SK-N-SH (cell line): ENCODE measurements around the gene MYO7A. TPM values are rescaled to one million over a fixed set of nuclear protein-coding genes. Genes with fewer than 3 reads are reported as not detected.

Experiments
- CTCF ChIA-PET: fragments of 300-600, 350-600 bp; formaldehyde crosslinking; extraction: SDS; loops from one replicate; lab custom pipeline; 2021; lab: Yijun Ruan, JAX
- POLR2A ChIA-PET: fragments of 350-600 bp; sonication (Branson Sonifier 250); formaldehyde crosslinking; extraction: SDS; loops from one replicate; lab custom pipeline; 2020; ENCODE audit warnings: antibody characterized with exemption, inconsistent platforms; lab: Yijun Ruan, JAX
- DNase-seq: peaks from one replicate; pipeline ENCODE4 v3.0.0; 2012
- H2AFZ ChIP-seq: fragments of 200-600 bp; sonication (generic); 2 replicates; pipeline ENCODE4 v1.8.1; 2016; ENCODE audit warnings: antibody characterized with exemption, mild to moderate bottlenecking, low read depth
- H3F3A ChIP-seq: fragments of 200-600 bp; sonication (generic); replicated peaks from 2 replicates; pipeline ENCODE3; 2016; ENCODE audit warnings: antibody characterized with exemption, mild to moderate bottlenecking; ENCODE audit not compliant: insufficient read depth
- H3K27ac ChIP-seq, 2 experiments: fragments of 200-500 bp in 1 of 2; fragments of 200-600 bp in 1 of 2; sonication (Bioruptor generic) in 1 of 2; sonication (generic), shearing (Covaris generic) in 1 of 2; 2 replicates each; pipeline versions ENCODE4 v1.5.1 to v1.6.1; 2014 to 2016; ENCODE audit warnings: low read depth in 2 of 2, inconsistent platforms in 1 of 2, low read length in 1 of 2, mild to moderate bottlenecking in 1 of 2, mixed read lengths in 1 of 2
- H3K27me3 ChIP-seq: fragments of 200-600 bp; sonication (generic), shearing (Covaris generic); 2 replicates; pipeline ENCODE4 v1.6.1; 2016; ENCODE audit warnings: mixed run types; ENCODE audit not compliant: insufficient read depth
- H3K36me3 ChIP-seq, 2 experiments: fragments of 200-500 bp in 1 of 2; fragments of 200-600 bp in 1 of 2; sonication (Bioruptor generic) in 1 of 2; sonication (generic) in 1 of 2; replicated peaks in 1 of 2; 2 replicates each; pipeline versions ENCODE3 to v1.5.1; 2014 to 2016; ENCODE audit warnings: low read length in 1 of 2, mild to moderate bottlenecking in 1 of 2; ENCODE audit not compliant: insufficient read depth in 2 of 2, control insufficient read depth in 1 of 2
- H3K4me1 ChIP-seq, 2 experiments: fragments of 200-500 bp in 1 of 2; fragments of 200-600 bp in 1 of 2; sonication (Bioruptor generic) in 1 of 2; sonication (generic), shearing (Covaris generic) in 1 of 2; 2 replicates each; pipeline versions ENCODE4 v1.5.1 to v1.6.1; 2014 to 2016; ENCODE audit warnings: low read depth in 1 of 2, low read length in 1 of 2, mixed run types in 1 of 2; ENCODE audit not compliant: insufficient read depth in 2 of 2, control insufficient read depth in 1 of 2
- H3K4me2 ChIP-seq: fragments of 200-600 bp; sonication (generic), shearing (Covaris generic); 2 replicates; pipeline ENCODE4 v1.6.1; 2017; ENCODE audit warnings: mixed run types
- H3K4me3 ChIP-seq, 2 experiments: fragments of 200-500 bp in 1 of 2; fragments of 200-600 bp in 1 of 2; sonication (Bioruptor generic) in 1 of 2; sonication (generic), shearing (Covaris generic) in 1 of 2; 2 replicates each; pipeline versions ENCODE4 v1.5.1 to v1.8.1; 2014 to 2016; ENCODE audit warnings: low read depth in 2 of 2, inconsistent platforms in 1 of 2, low read length in 1 of 2, mild to moderate bottlenecking in 1 of 2, mixed read lengths in 1 of 2, moderate library complexity in 1 of 2
- H3K79me2 ChIP-seq: fragments of 200-600 bp; sonication (generic); 2 replicates; pipeline ENCODE4 v1.8.1; 2017; ENCODE audit warnings: mild to moderate bottlenecking; ENCODE audit not compliant: insufficient read depth
- H3K9ac ChIP-seq: fragments of 200-600 bp; sonication (generic); 2 replicates; pipeline ENCODE4 v1.6.1; 2017; ENCODE audit warnings: mixed run types
- H3K9me2 ChIP-seq: fragments of 200-600 bp; sonication (generic); 2 replicates; pipeline ENCODE4 v1.6.1; 2017; ENCODE audit warnings: mixed run types
- H3K9me3 ChIP-seq: fragments of 200-600 bp; sonication (generic); 2 replicates; pipeline ENCODE4 v1.6.1; 2017; ENCODE audit warnings: mixed run types, mild to moderate bottlenecking, moderate library complexity
- H4K20me1 ChIP-seq: fragments of 200-600 bp; sonication (generic); 2 replicates; pipeline ENCODE4 v1.6.1; 2017; ENCODE audit warnings: mild to moderate bottlenecking, mixed run types; ENCODE audit not compliant: insufficient read depth
- CHD2 ChIP-seq: fragments of 150-350 bp; IDR thresholded peaks from 2 replicates; pipeline ENCODE4 v1.6.1; 2018; ENCODE audit warnings: low read length; ENCODE audit not compliant: partially characterized antibody
- EP300 ChIP-seq, 2 experiments: IDR thresholded peaks; 2 replicates each; pipeline versions ENCODE4 v1.4.0 to v1.6.1; 2012; ENCODE audit warnings: borderline replicate concordance in 1 of 2, low read depth in 1 of 2, low read length in 1 of 2
- EZH2phosphoT487 ChIP-seq: fragments of 200-600 bp; sonication (generic); IDR thresholded peaks from 2 replicates; pipeline ENCODE4 v1.6.1; 2017; ENCODE audit warnings: low read depth, mixed run types, mild to moderate bottlenecking, antibody characterized with exemption, moderate library complexity, borderline replicate concordance
- FOSL2 ChIP-seq: IDR thresholded peaks from 2 replicates; pipeline ENCODE4 v1.4.0; 2012; ENCODE audit warnings: low read depth, mild to moderate bottlenecking, moderate library complexity, borderline replicate concordance
- FOXJ3 ChIP-seq: sonication (generic); formaldehyde crosslinking; IDR thresholded peaks from 2 replicates; pipeline ENCODE4 v1.5.1; 2020; ENCODE audit warnings: mild to moderate bottlenecking, missing genetic modification reagents
- GATA2 ChIP-seq: sonication (generic); formaldehyde crosslinking; IDR thresholded peaks from 2 replicates; pipeline ENCODE4 v1.5.0; 2020; ENCODE audit warnings: mild to moderate bottlenecking, missing genetic modification reagents
- MEF2A ChIP-seq: IDR thresholded peaks from 2 replicates; pipeline ENCODE4 v1.4.0; 2012; ENCODE audit warnings: low read depth, borderline replicate concordance
- PBX3 ChIP-seq: IDR thresholded peaks from 2 replicates; pipeline ENCODE4; 2012
- RAD21 ChIP-seq: IDR thresholded peaks from 2 replicates; pipeline ENCODE4 v1.6.1; 2012; ENCODE audit warnings: mild to moderate bottlenecking, low read length
- RCOR1 ChIP-seq: fragments of 150-350 bp; IDR thresholded peaks from 2 replicates; pipeline ENCODE4 v1.6.1; 2017; ENCODE audit warnings: antibody characterized with exemption, low read length
- RFX5 ChIP-seq: IDR thresholded peaks from 2 replicates; pipeline ENCODE4 v1.6.1; 2012; ENCODE audit warnings: mild to moderate bottlenecking, improper control_type of control experiment, low read length
- RXRA ChIP-seq: IDR thresholded peaks from 2 replicates; pipeline ENCODE4 v1.4.0; 2012; ENCODE audit warnings: low read depth, mild to moderate bottlenecking, borderline replicate concordance
- TAF1 ChIP-seq: IDR thresholded peaks from 2 replicates; pipeline ENCODE4 v1.6.1; 2012; ENCODE audit warnings: low read depth, mild to moderate bottlenecking, low read length, moderate library complexity, borderline replicate concordance
- WGBS: methylation state at CpG from one replicate; pipeline ENCODE4 v1.1.6; 2017; ENCODE audit warnings: low lambda C conversion rate; 5-methylcytosine and 5-hydroxymethylcytosine counted together
- polyA plus RNA-seq, 3 experiments: library from polyadenylated mRNA; depleted of rRNA; stranded (reverse); fragments of >200 nt; gene quantifications; 2 replicates each; pipeline ENCODE4 v1.2.3, GENCODE V29; 2012
- TF ChIP-seq, protein P1 (sequence below): IDR thresholded peaks from 2 replicates; pipeline ENCODE4 v1.6.1; 2012; ENCODE audit warnings: mild to moderate bottlenecking, low read depth, low read length, moderate library complexity
- TF ChIP-seq, protein P2 (sequence below): IDR thresholded peaks from 2 replicates; pipeline ENCODE4 v1.4.0; 2012; ENCODE audit warnings: low read depth, borderline replicate concordance
- TF ChIP-seq, protein P3 (sequence below): fragments of 150-350 bp; IDR thresholded peaks from 2 replicates; pipeline ENCODE4 v1.6.1; 2016; ENCODE audit warnings: mild to moderate bottlenecking, low read depth, low read length

MYO7A gene
- polyA plus RNA-seq, 1 of the 3 experiments (the other 2 are of a cell fraction) = 0.08 TPM

- TF ChIP-seq RCOR1 (no peak), GATA2 (no peak), FOSL2 (no peak), EZH2phosphoT487 (no peak), RXRA (no peak), RAD21 (no peak), RFX5 (no peak)
- Histone ChIP-seq H4K20me1 (no peaks in the 10 kb centered on the region), H3K4me2 (no peak overlapping the region), H3K79me2 (no peaks in the 10 kb centered on the region), H3K9me2 (no peaks in the 10 kb centered on the region), H3K27me3 (no peaks in the 10 kb centered on the region), H3K4me1 (no peaks in the 10 kb centered on the region), H3F3A (no peaks in the 10 kb centered on the region), H3K9me3 (no peaks in the 10 kb centered on the region), H2AFZ (no peak overlapping the region), H3K27ac (no peak overlapping the region), H3K9ac (no peak overlapping the region), H3K4me3 (no peak overlapping the region), H3K36me3 (no peaks in the 10 kb centered on the region)
- no peak for DNase-seq
- ChIA-PET POLR2A (no interaction called here), CTCF (interaction anchor here (0.6 to 4.3 kb wide), 25 partner anchors 9 to 424 kb away, joined by 3 to 52 read pairs (median 5); partner anchors contain the start of gene MYO7A)
- WGBS = 64% methylated on average over 10 of the region's 16 CpGs
These were observed 67.2 kb downstream of the MYO7A start for GRCh38 chr11:77195071-77195755.

DNA sequence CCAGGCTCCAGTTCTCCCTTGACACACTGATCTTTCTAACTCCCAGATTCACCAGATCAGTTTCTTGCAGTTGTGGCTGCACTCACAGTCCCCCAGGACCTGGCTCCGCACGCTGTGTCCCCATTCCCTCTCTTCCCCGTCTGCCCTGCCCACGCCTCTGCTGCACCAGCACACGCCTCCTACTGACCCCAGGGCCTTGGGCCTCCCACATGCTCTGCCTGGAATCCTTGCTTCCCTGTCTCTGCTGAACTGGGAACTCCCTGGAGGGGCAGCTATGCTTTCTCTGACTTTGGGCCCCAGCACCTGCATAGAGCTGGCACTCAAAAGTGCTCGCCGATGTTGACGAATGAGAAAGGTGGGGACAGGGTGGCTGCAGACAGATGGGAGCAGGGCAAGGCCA is 68.9 kb downstream of the MYO7A start:
- ChIA-PET POLR2A (no interaction called here), CTCF (interaction anchor here (2.2 to 4.3 kb wide), 3 partner anchors 70 to 360 kb away, joined by 9 to 52 read pairs (median 35); partner anchors contain the start of gene MYO7A)
- Histone ChIP-seq H3K36me3 (no peaks in the 10 kb centered on the region), H3K79me2 (no peaks in the 10 kb centered on the region), H3K9ac (no peak overlapping the region), H3F3A (no peaks in the 10 kb centered on the region), H4K20me1 (no peaks in the 10 kb centered on the region), H2AFZ (no peak overlapping the region), H3K9me2 (no peaks in the 10 kb centered on the region), H3K4me2 (no peak overlapping the region), H3K27me3 (no peaks in the 10 kb centered on the region), H3K27ac (no peak overlapping the region), H3K4me3 (no peak overlapping the region), H3K9me3 (no peaks in the 10 kb centered on the region), H3K4me1 (no peaks in the 10 kb centered on the region)
- DNase-seq = no peak
- WGBS = 92% methylated on average over 8 of the region's 8 CpGs
- TF ChIP-seq EZH2phosphoT487 (no peak), CHD2 (no peak), RXRA (no peak), PBX3 (no peak), RAD21 (no peak), EP300 (IDR thresholded peaks at IDR 0.05; ENCODE audit: borderline replicate concordance in 1 of 2, low read depth in 1 of 2, low read length in 1 of 2) (no peak), RFX5 (no peak), FOXJ3 (CRISPR knock-in tag) (no peak), MEF2A (no peak), TAF1 (no peak)
- TF ChIP-seq, protein P1, sequence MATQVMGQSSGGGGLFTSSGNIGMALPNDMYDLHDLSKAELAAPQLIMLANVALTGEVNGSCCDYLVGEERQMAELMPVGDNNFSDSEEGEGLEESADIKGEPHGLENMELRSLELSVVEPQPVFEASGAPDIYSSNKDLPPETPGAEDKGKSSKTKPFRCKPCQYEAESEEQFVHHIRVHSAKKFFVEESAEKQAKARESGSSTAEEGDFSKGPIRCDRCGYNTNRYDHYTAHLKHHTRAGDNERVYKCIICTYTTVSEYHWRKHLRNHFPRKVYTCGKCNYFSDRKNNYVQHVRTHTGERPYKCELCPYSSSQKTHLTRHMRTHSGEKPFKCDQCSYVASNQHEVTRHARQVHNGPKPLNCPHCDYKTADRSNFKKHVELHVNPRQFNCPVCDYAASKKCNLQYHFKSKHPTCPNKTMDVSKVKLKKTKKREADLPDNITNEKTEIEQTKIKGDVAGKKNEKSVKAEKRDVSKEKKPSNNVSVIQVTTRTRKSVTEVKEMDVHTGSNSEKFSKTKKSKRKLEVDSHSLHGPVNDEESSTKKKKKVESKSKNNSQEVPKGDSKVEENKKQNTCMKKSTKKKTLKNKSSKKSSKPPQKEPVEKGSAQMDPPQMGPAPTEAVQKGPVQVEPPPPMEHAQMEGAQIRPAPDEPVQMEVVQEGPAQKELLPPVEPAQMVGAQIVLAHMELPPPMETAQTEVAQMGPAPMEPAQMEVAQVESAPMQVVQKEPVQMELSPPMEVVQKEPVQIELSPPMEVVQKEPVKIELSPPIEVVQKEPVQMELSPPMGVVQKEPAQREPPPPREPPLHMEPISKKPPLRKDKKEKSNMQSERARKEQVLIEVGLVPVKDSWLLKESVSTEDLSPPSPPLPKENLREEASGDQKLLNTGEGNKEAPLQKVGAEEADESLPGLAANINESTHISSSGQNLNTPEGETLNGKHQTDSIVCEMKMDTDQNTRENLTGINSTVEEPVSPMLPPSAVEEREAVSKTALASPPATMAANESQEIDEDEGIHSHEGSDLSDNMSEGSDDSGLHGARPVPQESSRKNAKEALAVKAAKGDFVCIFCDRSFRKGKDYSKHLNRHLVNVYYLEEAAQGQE = no peak
- TF ChIP-seq, protein P2, sequence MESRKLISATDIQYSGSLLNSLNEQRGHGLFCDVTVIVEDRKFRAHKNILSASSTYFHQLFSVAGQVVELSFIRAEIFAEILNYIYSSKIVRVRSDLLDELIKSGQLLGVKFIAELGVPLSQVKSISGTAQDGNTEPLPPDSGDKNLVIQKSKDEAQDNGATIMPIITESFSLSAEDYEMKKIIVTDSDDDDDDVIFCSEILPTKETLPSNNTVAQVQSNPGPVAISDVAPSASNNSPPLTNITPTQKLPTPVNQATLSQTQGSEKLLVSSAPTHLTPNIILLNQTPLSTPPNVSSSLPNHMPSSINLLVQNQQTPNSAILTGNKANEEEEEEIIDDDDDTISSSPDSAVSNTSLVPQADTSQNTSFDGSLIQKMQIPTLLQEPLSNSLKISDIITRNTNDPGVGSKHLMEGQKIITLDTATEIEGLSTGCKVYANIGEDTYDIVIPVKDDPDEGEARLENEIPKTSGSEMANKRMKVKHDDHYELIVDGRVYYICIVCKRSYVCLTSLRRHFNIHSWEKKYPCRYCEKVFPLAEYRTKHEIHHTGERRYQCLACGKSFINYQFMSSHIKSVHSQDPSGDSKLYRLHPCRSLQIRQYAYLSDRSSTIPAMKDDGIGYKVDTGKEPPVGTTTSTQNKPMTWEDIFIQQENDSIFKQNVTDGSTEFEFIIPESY = no peak
- TF ChIP-seq, protein P3, sequence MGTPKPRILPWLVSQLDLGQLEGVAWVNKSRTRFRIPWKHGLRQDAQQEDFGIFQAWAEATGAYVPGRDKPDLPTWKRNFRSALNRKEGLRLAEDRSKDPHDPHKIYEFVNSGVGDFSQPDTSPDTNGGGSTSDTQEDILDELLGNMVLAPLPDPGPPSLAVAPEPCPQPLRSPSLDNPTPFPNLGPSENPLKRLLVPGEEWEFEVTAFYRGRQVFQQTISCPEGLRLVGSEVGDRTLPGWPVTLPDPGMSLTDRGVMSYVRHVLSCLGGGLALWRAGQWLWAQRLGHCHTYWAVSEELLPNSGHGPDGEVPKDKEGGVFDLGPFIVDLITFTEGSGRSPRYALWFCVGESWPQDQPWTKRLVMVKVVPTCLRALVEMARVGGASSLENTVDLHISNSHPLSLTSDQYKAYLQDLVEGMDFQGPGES = no peak
